B cell (primary cell): ENCODE data around the gene TSPAN1. TPM values are rescaled to one million over a fixed set of nuclear protein-coding genes. Genes with fewer than 3 reads are reported as not detected.

Experiments used
- ATAC-seq: fragments of 200-7000 bp; cut with Tn5 transposase; one replicate; pipeline ENCODE4 v1.10.0; 2021; ENCODE audit warnings: low read depth, mild to moderate bottlenecking, moderate number of reproducible peaks, moderate library complexity
- CTCF ChIA-PET: fragments of 350-600 bp; sonication (Branson Sonifier 250); formaldehyde crosslinking; loops from one replicate; lab custom pipeline; 2021; ENCODE audit warnings: antibody characterized with exemption, inconsistent platforms; lab: Charles Lee
- POLR2A ChIA-PET: fragments of 350-600 bp; sonication (Branson Sonifier 250); formaldehyde crosslinking; loops from one replicate; lab custom pipeline; 2021; ENCODE audit warnings: antibody characterized with exemption; lab: Charles Lee
- DNase-seq: peaks from one replicate; pipeline ENCODE4 v3.0.0; 2013
- H2AFZ ChIP-seq: 2 replicates; pipeline ENCODE4 v1.6.1; 2012; ENCODE audit warnings: mild to moderate bottlenecking, low read depth, low read length; ENCODE audit not compliant: insufficient read depth, poor library complexity, severe bottlenecking
- H3K27ac ChIP-seq, 2 donors: 1 replicate in 1 of 2; 2 replicates in 1 of 2; pipeline ENCODE4 v1.5.1; 2012 to 2013; ENCODE audit warnings: low read length in 2 of 2, mild to moderate bottlenecking in 2 of 2, moderate library complexity in 1 of 2
- H3K27me3 ChIP-seq, 4 experiments: fragments of 200-600 bp in 1 of 4; sonication (generic) in 1 of 4; replicated peaks in 1 of 4; 1 replicate in 2 of 4; 2 replicates in 2 of 4; pipeline versions ENCODE4 v1.6.1 to v1.7.0; 2013 to 2016; ENCODE audit warnings: low read length in 3 of 4, mild to moderate bottlenecking in 2 of 4, mixed read lengths in 1 of 4, moderate library complexity in 1 of 4; ENCODE audit not compliant: insufficient read depth in 4 of 4, control insufficient read depth in 3 of 4; ENCODE audit errors: control extremely low read depth in 1 of 4
- H3K36me3 ChIP-seq, 2 experiments: replicated peaks in 1 of 2; 1 replicate in 1 of 2; 2 replicates in 1 of 2; pipeline versions ENCODE4 v1.6.1 to v1.7.1; 2013; ENCODE audit warnings: low read length in 1 of 2; ENCODE audit not compliant: insufficient read depth in 2 of 2, control insufficient read depth in 1 of 2; ENCODE audit errors: control extremely low read depth in 1 of 2, extremely low read depth in 1 of 2
- H3K4me1 ChIP-seq, 2 donors: fragments of 200-600 bp in 1 of 2; sonication (generic) in 1 of 2; 1 replicate in 1 of 2; 2 replicates in 1 of 2; pipeline versions ENCODE4 v1.5.1 to v1.6.1; 2013 to 2017; ENCODE audit warnings: low read length in 2 of 2; ENCODE audit not compliant: control insufficient read depth in 2 of 2, insufficient read depth in 2 of 2
- H3K4me2 ChIP-seq: replicated peaks from 2 replicates; pipeline ENCODE3; 2012; ENCODE audit warnings: mild to moderate bottlenecking, low read depth, low read length; ENCODE audit not compliant: poor library complexity, severe bottlenecking
- H3K4me3 ChIP-seq, 5 experiments: fragments of 200-600 bp in 1 of 5; sonication (generic) in 1 of 5; 1 replicate in 3 of 5; 2 replicates in 2 of 5; pipeline versions ENCODE4 v1.5.1 to v1.7.0; 2011 to 2016; ENCODE audit warnings: low read length in 4 of 5, mild to moderate bottlenecking in 4 of 5, low read depth in 2 of 5, control low read depth in 1 of 5, moderate library complexity in 1 of 5; ENCODE audit not compliant: insufficient read depth in 1 of 5; ENCODE audit errors: control extremely low read depth in 1 of 5, extremely low read depth in 1 of 5
- H3K79me2 ChIP-seq: fragments of 200-600 bp; sonication (generic); one replicate; pipeline ENCODE4 v1.6.0; 2016; ENCODE audit warnings: low read length; ENCODE audit not compliant: control insufficient read depth, insufficient read depth
- H3K9ac ChIP-seq: fragments of 200-600 bp; sonication (generic); 2 replicates; pipeline ENCODE4 v1.6.1; 2017; ENCODE audit warnings: mild to moderate bottlenecking, low read length, moderate library complexity
- H3K9me3 ChIP-seq, 3 donors: one replicate each; pipeline versions ENCODE4 v1.6.1 to v1.7.1; 2013; ENCODE audit warnings: low read length in 2 of 3; ENCODE audit not compliant: control insufficient read depth in 2 of 3, insufficient read depth in 1 of 3; ENCODE audit errors: control extremely low read depth in 1 of 3
- H4K20me1 ChIP-seq: 2 replicates; pipeline ENCODE4 v1.6.0; 2012; ENCODE audit warnings: mild to moderate bottlenecking, low read length; ENCODE audit not compliant: insufficient read depth, control insufficient read depth, poor library complexity, severe bottlenecking
- H3K27ac Mint-ChIP-seq: one replicate; pipeline ENCODE4 v1.8.0; 2021; ENCODE audit warnings: mixed read lengths
- H3K27me3 Mint-ChIP-seq: one replicate; pipeline ENCODE4 v1.8.0; 2021; ENCODE audit warnings: mixed read lengths
- H3K4me1 Mint-ChIP-seq: one replicate; pipeline ENCODE4 v1.8.0; 2021; ENCODE audit warnings: mixed read lengths
- H3K4me3 Mint-ChIP-seq: one replicate; pipeline ENCODE4 v1.8.0; 2021; ENCODE audit warnings: mixed read lengths
- H3K9me3 Mint-ChIP-seq: one replicate; pipeline ENCODE4 v1.8.0; 2022; ENCODE audit warnings: mixed read lengths; ENCODE audit not compliant: insufficient read depth
- CTCF ChIP-seq: fragments of 200-600 bp; IDR thresholded peaks from one replicate; pipeline ENCODE4 v1.8.0; 2022; ENCODE audit warnings: antibody characterized with exemption, mild to moderate bottlenecking
- EZH2 ChIP-seq: IDR thresholded peaks from 2 replicates; pipeline ENCODE4 v1.6.1; 2012; ENCODE audit warnings: borderline replicate concordance, low read depth, mild to moderate bottlenecking, moderate library complexity, low read length; ENCODE audit not compliant: insufficient read depth, poor library complexity, severe bottlenecking
- WGBS: methylation state at CpG from one replicate; pipeline ENCODE4 v1.1.5; 2013; ENCODE audit warnings: missing lambda C conversion rate; ENCODE audit not compliant: insufficient coverage; 5-methylcytosine and 5-hydroxymethylcytosine counted together
- intact Hi-C: fragments of 100-400 bp; cut with micrococcal nuclease; formaldehyde crosslinking; loops from one replicate; pipeline ENCODE4 v1.10.0; 2022
- polyA plus RNA-seq: library from polyadenylated mRNA; depleted of rRNA; stranded (reverse); fragments of >200 nt; gene quantifications from 2 replicates; pipeline ENCODE4 v1.2.3, GENCODE V29; 2012
- total RNA-seq, 2 donors: library from RNA; stranded (reverse); fragments of 120-200 nt in 1 of 2; gene quantifications; 1 replicate in 1 of 2; 2 replicates in 1 of 2; pipeline versions ENCODE4 v1.2.3 to v1.2.4, GENCODE V29; 2013 to 2022

Gene TSPAN1
- total and polyA plus RNA-seq, 2 donors (not counting 1 experiment from before 2014, with no cell fraction given): not detected

DNA sequence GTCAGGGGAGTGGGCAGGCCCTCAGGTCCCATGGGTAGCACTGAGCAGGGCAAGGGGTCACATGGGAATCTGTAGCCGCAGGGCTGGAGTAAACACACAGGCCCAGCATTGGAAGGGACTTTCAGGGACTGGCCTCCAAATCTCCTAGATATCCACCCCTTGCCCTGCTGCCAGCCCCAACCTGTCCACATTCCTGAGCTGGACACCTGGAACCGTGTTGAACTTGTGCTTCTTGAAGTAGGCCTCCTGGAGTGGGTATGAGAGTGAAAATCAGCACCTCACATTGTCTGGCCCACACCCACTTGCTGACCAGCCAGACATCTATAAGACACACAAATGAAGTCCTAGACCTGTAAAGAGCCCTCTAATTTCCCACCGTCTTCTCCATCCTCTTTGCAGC, 15.7 kb downstream of the TSPAN1 start:
- no peaks in the 10 kb centered on the region for H3K27me3 ChIP-seq
- H3K4me2 ChIP-seq: no peak overlapping the region
- no peaks in the 10 kb centered on the region for H3K4me1 ChIP-seq
- DNase-seq: no peak
- 100% methylated on average over 2 of the region's 3 CpGs for WGBS
- intact Hi-C loops: no loop called here
- CTCF ChIA-PET: no interaction called here
- H3K4me3 Mint-ChIP-seq: no peak overlapping the region
- H3K9me3 Mint-ChIP-seq: no peaks in the 10 kb centered on the region
- no peak overlapping the region for H3K27ac Mint-ChIP-seq
- H2AFZ ChIP-seq: no peak overlapping the region
- TF ChIP-seq CTCF (no peak), EZH2 (no peak)
- ATAC-seq: no peak
- H4K20me1 ChIP-seq: no peaks in the 10 kb centered on the region
- POLR2A ChIA-PET: no interaction called here
- no peak overlapping the region for H3K4me3 ChIP-seq
- H3K9me3 ChIP-seq: no peaks in the 10 kb centered on the region
- no peak overlapping the region for H3K9ac ChIP-seq
- H3K4me1 Mint-ChIP-seq: peaks cover 2% of the 10 kb centered on the region
- no peak overlapping the region for H3K27ac ChIP-seq
- H3K27me3 Mint-ChIP-seq: no peaks in the 10 kb centered on the region
- no peaks in the 10 kb centered on the region for H3K79me2 ChIP-seq
- H3K36me3 ChIP-seq: peaks cover 0 to 45% of the 10 kb centered on the region in 2 experiments

DNA sequence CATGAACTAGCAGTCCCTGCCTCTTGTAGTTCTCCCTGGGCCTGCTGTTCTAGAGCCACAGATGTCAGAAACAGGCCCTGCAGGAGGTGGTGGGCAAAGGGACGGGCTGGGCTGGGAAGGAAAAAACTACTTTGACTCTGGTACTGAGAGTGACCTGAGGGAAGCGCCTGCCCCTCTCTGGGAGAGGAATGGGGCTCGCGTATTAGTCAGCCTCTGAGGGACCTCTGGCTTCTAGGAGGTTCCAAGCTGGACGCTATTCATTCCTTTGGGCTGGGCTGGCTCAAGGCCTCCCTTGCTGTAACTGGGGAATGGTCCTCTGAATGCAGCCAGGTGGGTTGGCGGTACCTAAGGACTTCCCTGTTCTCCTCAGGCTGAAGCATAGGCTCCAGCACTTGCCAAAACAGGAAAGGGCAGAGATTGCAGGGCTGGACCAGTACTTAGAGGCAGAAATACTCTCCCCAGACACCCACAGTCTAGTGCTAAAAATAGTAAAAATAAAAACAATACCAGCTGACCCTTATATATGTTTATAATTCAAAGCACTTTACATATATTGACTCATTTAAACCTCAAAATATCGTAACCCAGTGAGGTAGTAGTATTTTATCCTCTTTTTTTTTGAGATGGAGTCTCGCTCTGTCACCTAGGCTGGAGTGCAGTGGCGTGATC, 16.3 kb downstream of the TSPAN1 start:
- no peak overlapping the region for H3K4me3 Mint-ChIP-seq
- no peak for ATAC-seq
- TF ChIP-seq EZH2 (no peak), CTCF (no peak)
- no peaks in the 10 kb centered on the region for H4K20me1 ChIP-seq
- H3K4me1 ChIP-seq: no peaks in the 10 kb centered on the region
- H3K27me3 Mint-ChIP-seq: no peaks in the 10 kb centered on the region
- ChIA-PET CTCF (no interaction called here), POLR2A (no interaction called here)
- no peaks in the 10 kb centered on the region for H3K79me2 ChIP-seq
- WGBS: 99% methylated on average over 7 of the region's 9 CpGs
- H3K4me1 Mint-ChIP-seq: no peaks in the 10 kb centered on the region
- no peak for DNase-seq
- H3K27ac ChIP-seq: no peak overlapping the region
- no peaks in the 10 kb centered on the region for H3K9me3 ChIP-seq
- no peak overlapping the region for H3K4me3 ChIP-seq
- H3K27me3 ChIP-seq: no peaks in the 10 kb centered on the region
- H3K4me2 ChIP-seq: no peak overlapping the region
- intact Hi-C loops: no loop called here
- H3K27ac Mint-ChIP-seq: no peak overlapping the region
- no peak overlapping the region for H3K9ac ChIP-seq
- peaks cover 0 to 50% of the 10 kb centered on the region in 2 experiments for H3K36me3 ChIP-seq
- no peak overlapping the region for H2AFZ ChIP-seq
- H3K9me3 Mint-ChIP-seq: no peaks in the 10 kb centered on the region
